Uterus (tissue), 2 donors: Measurements from ENCODE around the gene DOK7.

Experiments
- POLR2A ChIP-seq, 2 donors: fragments of 450-650 bp; IDR thresholded peaks; one replicate each; pipeline ENCODE4 v1.6.1; 2016; ENCODE audit warnings: antibody characterized with exemption in 2 of 2, mild to moderate bottlenecking in 1 of 2, moderate library complexity in 1 of 2
- TF ChIP-seq, protein P1 (sequence below), 4 experiments: fragments of 200-600 bp in 2 of 4; fragments of 450-650 bp in 2 of 4; sonication (generic) in 2 of 4; IDR thresholded peaks; one replicate each; pipeline ENCODE4 v1.5.1; 2016 to 2019; ENCODE audit warnings: antibody characterized with exemption in 4 of 4, mild to moderate bottlenecking in 2 of 4, moderate library complexity in 1 of 4

DNA sequence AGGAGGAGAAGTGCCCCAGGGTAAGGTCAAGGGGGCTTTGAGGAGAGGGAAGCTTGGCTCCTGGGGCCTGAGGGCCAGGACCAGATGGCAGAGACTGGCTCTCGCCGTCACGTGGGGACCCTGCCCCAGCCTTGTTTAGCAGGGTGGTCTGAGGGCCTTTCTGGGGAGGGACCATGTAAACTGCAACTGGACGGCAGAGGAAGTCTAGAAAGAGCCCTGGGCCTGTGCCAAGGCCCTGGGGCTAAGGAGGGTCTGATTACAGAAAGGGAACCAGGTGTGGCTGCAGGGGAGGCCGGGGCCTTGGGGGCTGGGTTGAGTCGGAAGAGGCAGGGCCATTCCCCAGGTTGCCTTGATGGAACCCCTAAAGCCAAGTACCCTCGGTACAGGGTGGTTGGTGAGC, 23.1 kb upstream of the DOK7 start:
- TF ChIP-seq, protein P1, sequence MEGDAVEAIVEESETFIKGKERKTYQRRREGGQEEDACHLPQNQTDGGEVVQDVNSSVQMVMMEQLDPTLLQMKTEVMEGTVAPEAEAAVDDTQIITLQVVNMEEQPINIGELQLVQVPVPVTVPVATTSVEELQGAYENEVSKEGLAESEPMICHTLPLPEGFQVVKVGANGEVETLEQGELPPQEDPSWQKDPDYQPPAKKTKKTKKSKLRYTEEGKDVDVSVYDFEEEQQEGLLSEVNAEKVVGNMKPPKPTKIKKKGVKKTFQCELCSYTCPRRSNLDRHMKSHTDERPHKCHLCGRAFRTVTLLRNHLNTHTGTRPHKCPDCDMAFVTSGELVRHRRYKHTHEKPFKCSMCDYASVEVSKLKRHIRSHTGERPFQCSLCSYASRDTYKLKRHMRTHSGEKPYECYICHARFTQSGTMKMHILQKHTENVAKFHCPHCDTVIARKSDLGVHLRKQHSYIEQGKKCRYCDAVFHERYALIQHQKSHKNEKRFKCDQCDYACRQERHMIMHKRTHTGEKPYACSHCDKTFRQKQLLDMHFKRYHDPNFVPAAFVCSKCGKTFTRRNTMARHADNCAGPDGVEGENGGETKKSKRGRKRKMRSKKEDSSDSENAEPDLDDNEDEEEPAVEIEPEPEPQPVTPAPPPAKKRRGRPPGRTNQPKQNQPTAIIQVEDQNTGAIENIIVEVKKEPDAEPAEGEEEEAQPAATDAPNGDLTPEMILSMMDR (IDR thresholded peaks at IDR 0.05): no peak
- no peak for TF ChIP-seq POLR2A (IDR thresholded peaks at IDR 0.05)
